HG03064 (cell line): ENCODE data around the gene ITGB1.
"Not testable (repeated sequence)": the region's sequence is repeated elsewhere in the genome, so short reads cannot be mapped to it uniquely, and the experiment has no call there.

ENCODE experiments used
- ATAC-seq: cut with Tn5 transposase; IDR thresholded peaks from one replicate; pipeline ENCODE4 v1.9.1; 2021; ENCODE audit warnings: low read depth; ENCODE audit not compliant: unreplicated experiment

Gene ITGB1

DNA sequence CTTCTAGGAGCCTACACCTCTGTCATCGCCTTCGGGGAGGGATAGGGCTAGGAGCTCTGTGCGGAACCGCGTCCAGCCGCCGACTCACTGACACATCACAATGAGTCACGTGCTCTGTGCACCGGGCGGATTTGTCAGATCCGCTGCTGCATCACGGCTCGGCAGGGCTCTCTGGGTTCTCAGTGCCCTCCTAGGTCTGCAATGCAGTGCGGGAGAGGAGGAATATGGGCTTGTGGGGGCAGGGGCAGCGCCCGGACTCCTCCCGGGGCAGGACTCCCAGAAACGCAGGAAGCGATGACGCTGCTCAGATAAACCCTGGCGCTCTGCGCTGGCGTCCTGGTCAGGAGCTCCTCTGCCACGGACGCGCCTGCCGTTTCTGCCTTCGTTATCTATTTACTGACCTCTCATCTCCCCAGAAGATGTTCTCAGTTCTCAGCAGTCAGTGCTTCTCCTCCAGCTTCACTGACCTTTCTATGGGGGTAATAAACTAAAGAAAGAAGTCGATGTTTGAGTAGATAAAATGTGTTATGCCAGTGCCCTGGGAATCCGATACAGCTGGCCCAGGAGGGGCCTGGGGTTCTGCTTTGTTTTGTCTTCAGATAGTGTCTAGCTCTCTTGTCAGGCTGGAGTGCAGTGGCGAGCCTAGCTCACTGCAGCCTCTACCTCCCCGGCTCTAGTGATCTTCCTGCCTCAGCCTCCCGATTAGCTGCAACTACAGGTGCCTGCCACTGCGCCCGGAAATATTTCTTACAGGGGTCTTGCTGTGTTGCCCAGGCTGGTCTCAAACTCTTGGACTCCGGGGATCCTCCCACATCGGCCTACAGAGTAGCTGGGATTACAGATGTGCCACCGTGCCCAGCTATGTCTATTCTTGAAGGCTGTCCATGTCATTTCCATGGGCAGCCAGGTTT, 22.8 kb upstream of the ITGB1 start:
- ATAC-seq, result peak; percentile 98

DNA sequence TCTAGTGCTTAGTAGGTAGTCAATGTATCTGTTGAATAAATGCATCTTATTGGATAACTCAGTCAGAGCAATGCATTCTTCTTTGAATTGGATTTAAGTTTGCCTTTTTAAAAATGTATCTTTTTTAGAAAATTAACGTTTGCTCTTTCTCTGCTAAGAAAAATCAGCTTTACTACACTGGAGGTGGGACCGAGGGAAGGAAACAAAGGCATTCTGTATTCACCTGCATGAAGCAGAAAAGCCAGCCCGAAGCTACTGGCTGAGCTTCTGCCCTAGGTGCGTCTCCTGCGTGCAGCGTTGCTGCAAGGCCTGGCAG, 22.2 kb upstream of the ITGB1 start:
- no peak for ATAC-seq

DNA sequence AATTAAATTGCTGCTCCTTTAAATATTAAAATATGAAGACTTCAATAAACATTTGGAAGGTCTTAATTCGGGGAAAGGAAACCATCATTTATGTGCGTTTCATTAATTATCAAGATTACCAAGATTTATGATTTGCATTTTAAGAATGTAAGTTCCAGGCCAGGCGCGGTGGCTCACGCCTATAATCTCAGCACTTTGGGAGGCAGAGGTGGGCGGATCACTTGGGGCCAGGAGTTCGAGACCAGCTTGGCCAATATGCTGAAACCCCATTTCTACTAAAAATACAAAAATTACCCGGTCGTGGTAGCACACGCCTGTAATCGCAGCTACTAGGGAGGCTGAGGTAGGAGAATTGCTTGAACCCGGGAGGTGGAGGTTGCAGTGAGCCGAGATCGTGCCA, 21.7 kb upstream of the ITGB1 start:
- ATAC-seq, result not testable (repeated sequence)

DNA sequence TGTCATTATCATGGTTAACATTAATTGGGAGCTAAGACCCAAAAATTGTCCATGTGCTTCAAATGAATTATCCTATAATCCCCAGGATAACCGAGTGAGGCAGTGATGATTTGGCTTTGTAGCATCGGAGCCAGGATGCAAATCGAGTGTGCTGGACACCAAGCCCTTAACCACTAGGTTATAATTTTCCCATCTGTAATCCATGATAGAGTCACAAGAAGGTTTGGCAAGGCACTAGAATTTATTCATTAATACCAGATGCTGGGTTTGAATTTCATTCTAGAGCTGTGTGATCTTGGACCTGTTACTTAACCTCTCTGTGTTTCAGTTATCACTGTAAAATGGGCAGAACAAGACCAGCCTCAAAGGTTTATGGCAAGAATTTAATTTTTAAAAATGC, 21.0 kb upstream of the ITGB1 start:
- ATAC-seq, result no peak

DNA sequence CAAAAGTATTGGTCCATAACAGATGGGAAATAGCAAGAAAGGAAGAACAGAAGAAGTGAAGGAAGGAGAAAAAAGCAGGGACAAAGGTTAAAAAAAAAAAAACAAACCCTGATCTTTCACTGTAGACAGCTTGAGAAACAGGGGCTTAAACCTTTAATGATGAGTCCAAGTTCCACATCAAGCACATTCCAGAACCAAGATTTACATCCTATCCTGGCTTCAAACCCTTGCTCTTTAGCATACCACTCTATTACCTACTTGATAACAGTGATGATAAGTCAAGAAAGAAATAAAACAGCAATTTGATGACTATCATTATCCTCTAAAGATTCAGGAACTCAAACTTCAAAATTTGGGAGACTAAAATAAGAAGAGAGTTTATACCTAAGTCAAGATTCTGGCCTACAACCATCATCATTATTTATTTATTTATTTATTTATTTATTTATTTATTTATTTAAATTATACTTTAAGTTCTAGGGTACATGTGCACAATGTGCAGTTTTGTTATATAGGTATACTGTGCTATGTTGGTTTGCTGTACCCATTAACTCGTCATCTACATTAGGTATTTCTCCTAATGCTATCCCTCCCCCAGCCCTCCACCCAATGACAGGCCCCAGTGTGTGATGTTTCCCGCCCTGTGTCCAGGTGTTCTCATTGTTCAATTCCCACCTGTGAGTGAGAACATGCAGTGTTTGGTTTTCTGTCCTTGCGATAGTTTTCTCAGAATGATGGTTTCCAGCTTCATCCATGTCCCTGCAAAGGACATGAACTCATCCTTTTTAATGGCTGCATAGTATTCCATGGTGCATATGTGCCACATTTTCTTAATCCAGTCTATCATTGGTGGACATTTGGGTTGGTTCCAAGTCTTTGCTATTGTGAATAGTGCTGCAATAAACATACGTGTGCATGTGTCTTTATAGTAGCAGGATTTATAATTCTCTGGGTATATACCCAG, 20.1 kb upstream of the ITGB1 start:
- ATAC-seq, result not testable (repeated sequence)

DNA sequence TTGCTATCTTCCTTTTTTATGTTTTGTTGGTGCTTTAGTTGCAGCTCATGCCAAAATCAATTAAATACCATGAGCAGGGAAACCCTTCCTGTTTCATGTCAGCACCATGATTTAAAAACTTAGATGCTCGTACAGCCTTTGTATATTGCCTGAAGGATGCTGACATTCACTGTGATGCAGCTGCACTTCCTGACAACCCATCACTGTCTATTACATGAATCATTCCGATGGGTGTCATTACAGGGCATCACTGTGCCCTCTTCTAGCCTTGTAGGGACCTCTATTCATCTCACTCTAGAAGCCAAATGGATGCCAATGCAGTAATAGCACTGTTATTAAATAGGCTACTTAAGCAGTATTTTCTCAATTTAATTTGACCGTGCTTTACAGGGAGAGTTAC, 18.3 kb upstream of the ITGB1 start:
- no peak for ATAC-seq

DNA sequence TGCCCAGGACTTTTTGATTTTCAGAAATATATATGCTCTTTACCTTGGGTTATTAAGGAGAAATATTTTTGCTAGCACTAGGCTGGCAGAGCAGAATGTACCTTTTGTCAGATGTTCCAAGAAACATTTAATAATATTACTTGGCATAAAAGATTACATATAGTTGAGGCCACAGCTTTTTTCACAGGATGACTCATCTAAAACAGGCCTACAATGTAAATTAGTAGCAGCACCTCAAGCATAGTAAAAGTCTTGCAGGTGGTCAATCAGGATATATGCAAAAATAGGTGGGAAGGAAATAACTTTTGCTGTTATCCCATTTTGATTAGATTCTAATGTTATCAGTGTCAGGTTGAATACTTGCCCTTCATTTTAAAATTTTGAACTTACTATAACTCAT, 14.9 kb upstream of the ITGB1 start:
- ATAC-seq, result no peak

DNA sequence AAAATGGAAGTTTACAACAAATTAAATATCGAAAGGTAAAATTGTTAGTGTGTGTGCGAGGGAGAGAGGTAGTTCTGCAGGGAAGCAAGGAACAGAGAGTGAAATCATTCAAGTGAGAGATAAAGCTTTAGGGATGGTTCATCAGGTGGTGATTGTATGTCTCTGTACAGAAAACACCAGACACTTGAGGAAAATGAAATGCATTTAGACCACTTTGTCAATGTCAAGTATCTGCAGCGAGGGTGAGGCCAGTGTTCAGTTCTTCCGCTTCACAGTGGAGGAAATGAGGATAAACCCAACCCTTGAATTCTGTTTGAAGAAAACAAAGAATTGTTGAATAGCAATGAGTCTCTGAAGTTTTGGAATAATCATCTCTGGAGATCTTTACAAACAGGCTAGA, 14.4 kb upstream of the ITGB1 start:
- ATAC-seq, result no peak

DNA sequence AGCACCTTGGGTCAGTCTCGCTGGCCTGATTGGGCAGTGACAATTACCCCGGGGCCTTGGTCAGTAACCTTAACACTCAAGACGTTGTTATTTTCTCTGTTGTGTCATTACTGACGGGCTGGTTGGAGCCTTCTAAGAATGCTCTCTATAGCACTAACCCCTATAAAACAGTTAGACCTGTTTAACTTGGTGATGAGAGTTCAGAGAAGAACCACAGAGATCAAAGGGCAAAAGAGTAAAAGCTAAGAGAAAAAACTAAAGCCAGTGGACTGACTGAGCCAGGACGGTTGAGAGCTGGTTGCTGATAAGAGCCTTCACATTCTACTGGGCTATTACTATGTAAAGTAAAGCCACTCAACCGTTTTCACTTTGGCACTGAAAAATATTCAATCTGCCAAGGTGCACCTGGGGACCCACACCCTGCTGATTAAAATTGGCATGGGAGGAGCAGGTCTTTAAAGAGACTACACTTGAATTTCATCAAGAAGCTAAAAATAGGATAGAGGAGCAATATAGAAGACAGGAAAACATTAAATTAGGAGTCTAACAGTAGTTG, 13.6 kb upstream of the ITGB1 start:
- ATAC-seq, result no peak

DNA sequence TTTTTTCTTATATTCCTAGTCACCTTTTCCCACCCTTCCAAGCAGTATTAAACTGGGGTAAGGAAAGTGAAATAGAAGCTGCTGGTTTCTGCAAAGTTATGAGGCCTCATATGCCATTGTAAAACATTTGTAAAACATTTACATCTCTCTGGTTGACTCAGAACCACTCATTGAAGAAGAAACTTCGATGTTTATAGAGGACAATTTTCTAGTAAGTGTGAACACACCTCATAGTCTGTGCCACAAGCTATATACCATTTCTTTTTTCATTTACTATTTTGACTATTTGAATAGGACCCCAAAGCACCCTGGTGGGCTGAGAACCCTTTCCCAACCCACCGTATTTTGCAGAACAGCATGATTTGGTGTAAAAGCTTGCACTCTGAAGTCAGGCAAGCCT, 12.9 kb upstream of the ITGB1 start:
- no peak for ATAC-seq

DNA sequence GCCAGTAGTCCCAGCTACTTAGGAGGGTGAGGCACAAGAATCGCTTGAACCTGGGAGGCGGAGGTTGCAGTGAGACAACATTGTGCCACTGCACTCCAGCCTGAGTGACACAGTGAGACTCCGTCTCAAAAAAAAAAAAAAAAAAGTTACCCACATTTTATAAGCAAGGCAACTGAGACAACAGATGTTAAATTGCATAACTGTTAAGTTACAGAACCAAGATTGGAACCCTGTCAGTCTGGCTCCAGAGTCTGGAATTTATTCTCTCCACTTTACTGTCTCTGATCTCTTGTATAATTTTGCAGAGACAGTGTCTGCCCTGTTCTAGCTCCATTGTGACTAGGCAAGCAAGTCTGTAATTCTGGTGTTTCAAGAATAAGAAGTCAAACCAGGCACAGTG, 6.2 kb upstream of the ITGB1 start:
- no peak for ATAC-seq

DNA sequence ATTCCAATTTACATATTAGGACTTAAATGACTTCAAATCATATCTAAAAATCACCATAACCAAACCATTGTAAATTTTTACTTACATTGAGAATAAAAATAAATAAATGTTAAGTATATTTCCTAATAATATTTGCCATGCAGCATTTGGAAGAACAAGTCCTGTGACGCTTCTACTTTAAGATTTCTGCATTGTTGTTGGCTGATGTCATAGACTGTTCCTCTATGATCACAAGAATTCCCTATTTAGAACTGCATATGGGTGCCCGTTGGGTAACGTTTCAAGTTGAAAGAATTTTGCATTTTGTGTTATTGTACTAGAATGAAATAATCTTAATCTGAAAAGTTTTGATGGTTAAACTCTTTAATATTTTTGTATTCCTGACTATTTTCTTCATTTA, 5.1 kb upstream of the ITGB1 start:
- no peak for ATAC-seq

DNA sequence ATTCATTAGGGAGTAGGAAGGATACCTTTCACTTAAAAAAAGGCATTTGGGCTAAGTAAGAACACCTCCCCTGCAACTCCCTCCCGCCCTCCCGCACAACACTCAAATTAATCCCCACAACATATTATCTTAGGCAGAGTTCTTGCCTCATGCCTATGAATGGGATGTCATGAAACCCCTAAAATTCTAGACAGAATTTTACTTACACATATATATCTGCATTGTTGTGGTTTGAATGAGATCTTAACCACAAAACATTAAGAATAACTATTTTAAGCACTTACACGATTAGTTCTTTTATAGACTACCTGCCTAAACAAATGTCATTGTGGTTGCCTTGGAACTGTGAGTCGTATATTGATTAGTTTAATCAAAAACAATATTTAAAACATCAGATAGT, 4.5 kb upstream of the ITGB1 start:
- no peak for ATAC-seq

DNA sequence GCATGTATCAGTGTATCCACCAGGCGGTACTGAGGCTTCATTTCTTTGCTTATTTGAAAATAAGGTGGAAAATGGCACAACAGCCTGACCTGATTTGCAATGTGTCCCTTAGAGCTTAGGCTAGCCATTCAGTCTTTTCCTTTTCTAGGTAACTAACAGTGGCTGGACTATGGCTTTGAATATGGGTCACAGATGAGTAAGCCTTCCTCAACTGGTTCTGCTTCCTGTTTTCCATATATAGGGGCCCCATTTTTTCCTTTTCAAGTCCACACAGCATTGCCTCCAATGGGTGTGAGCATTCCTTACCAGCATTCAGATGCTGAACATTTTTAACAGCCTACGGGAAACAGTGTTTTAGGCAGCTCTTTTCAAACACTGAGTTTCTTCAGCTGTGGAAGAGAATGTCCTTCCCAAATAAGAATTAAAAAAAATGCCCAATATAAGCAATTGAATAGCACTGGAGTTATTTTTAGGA, 3.9 kb upstream of the ITGB1 start:
- no peak for ATAC-seq

DNA sequence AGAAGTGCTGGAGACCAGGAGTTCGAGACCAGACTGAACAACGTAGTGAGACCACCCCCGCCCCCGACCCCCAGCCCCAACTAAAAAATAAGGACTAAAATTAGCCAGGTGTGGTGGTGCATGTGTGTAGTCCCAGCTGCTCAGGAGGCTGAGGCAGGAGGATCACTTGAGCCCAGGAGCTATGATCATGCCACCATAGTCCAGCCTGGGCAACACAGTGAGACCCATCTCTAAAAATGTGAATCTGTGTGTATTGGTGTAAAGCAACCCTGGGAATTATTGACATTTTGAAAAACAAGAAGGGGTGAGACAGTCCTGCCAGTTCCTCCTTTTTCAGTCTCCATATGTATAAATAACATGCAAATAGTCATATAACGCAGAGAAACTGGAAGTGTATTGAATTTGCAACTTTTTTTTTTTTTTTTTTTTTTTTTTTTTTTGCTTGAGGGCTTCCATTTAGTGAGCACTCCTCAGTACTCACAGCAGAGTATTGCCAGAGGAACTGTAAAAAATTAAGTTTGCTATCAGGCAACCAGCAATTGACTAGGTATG, 3.4 kb upstream of the ITGB1 start:
- ATAC-seq, result no peak

DNA sequence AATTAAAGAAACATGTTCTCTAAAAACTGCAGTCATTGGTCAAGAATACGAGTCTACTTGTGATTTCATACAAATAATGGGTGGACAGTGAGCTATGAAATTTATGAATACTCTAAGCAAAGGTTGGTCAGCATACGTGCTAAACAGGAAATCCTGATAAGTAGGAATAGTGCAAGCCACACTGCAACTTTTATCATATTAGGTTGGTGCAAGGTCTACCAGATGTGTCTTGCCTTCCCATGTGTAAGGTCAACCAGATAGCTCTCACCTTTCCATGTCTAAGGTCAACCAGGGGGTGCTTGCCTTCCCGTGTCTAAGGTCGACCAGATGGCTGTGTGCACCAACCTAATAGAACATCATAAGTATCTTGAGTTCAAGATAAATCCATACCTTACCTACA, 2.0 kb upstream of the ITGB1 start:
- no peak for ATAC-seq

DNA sequence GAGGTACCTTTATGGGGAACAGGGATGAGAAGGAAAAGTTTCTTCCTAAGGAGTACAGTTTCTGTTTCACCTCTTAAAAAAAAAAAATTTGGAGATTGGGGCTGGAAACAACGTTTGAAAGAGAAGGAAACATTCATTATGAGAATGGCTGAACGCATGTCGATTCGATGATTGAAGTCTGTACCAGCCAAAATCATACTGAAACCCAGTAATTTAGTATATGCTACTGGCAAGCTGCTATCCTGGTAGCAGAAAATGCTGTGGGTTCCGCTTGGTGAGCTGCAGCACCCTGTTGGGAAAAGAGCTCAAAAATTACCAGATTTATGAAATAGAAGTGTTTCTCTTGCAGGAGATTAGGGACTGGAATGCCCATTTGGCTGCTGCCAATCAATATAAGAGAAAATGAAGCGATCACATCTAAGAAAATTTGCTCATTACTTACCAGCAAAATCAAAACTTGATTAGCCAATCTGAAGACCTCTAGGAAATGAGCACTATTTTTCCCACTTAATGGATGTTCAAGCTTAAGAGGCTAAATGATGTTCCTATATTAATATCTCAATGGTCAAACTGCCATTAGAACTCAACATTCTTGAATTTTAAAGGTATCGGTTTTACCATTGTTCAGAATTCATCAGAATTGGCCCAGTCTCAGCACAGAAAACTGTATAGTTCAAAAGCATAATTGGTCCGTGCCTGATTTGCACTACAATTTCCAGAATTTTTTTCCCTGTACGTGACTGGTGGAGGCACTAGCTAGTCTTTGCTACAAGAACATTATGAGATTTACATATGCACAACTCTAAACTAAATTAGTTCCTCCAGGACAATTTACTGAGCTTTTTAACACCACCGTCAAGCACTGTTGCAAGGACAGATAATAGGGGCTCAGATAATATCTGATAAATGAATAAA, 1.2 kb upstream of the ITGB1 start:
- ATAC-seq, result peak; percentile 35

DNA sequence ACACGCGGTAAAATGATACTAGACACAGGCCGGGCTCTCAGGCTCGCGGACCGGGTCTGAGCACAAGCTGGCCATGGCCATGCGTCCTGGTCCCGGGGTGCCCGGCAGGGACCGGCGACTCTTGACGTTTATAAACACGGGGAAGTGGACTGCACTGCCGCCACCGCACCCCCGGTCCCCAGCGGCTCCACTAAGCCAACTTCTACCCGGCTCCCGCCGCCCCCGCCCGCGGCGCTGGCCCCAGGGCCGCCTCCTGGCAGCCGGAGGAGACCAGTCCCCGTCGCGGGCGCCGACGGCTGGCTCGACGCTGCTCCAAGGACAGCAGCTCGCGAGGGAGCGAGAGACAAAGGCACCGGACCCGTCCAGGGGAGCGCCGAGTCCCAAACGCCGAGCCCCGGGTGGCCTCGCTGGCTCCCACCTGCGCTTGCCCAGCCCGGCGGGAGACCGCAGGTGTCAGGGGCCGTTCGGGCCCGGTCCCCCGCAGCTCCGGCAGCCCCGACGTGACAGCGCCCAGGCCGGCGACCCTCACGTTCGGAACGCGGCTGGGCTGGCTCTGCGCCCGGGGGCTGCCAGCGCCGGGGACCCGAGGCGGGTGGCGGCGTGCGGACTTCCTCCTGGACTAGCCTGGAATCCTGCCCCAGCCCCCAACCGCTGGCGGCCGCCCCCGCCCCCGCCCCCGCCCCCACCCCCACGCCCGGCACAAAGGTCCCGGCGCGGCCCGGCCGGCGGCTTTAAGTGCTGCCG, 517 bp downstream of the ITGB1 start:
- peak; percentile 28 for ATAC-seq
